HEK293T (cell line): ENCODE data around the gene SHC4.

Source experiments
- ARNT ChIP-seq: fragments of 450-650 bp; IDR thresholded peaks from 2 replicates; pipeline ENCODE4 v1.6.1; 2017; ENCODE audit warnings: mild to moderate bottlenecking
- BHLHE40 ChIP-seq: fragments of 450-650 bp; IDR thresholded peaks from 2 replicates; pipeline ENCODE4 v1.6.1; 2016; ENCODE audit warnings: mild to moderate bottlenecking, moderate library complexity, borderline replicate concordance
- CTBP1 ChIP-seq: fragments of 450-650 bp; IDR thresholded peaks from 2 replicates; pipeline ENCODE4 v1.6.1; 2016; ENCODE audit warnings: borderline replicate concordance
- ELF4 ChIP-seq: fragments of 450-650 bp; IDR thresholded peaks from 2 replicates; pipeline ENCODE4 v1.6.1; 2017; ENCODE audit warnings: antibody characterized with exemption
- FOXK2 ChIP-seq: fragments of 450-650 bp; IDR thresholded peaks from 2 replicates; pipeline ENCODE4 v1.6.1; 2016; ENCODE audit warnings: mild to moderate bottlenecking
- FOXM1 ChIP-seq: fragments of 450-650 bp; IDR thresholded peaks from 2 replicates; pipeline ENCODE4 v1.6.1; 2017; ENCODE audit warnings: mild to moderate bottlenecking, borderline replicate concordance
- LEF1 ChIP-seq: fragments of 450-650 bp; IDR thresholded peaks from 2 replicates; pipeline ENCODE4 v1.6.1; 2017; ENCODE audit warnings: mild to moderate bottlenecking, borderline replicate concordance
- SP1 ChIP-seq: fragments of 450-650 bp; IDR thresholded peaks from 2 replicates; pipeline ENCODE4 v1.6.1; 2017
- SUZ12 ChIP-seq: fragments of 450-650 bp; IDR thresholded peaks from 2 replicates; pipeline ENCODE4 v1.6.1; 2016; ENCODE audit warnings: mild to moderate bottlenecking
- TARDBP ChIP-seq: fragments of 450-650 bp; IDR thresholded peaks from 2 replicates; pipeline ENCODE4 v1.6.1; 2016
- ZNF384 ChIP-seq: fragments of 450-650 bp; IDR thresholded peaks from 2 replicates; pipeline ENCODE4 v1.6.1; 2016
- TF ChIP-seq, protein P1 (sequence below): fragments of 450-650 bp; IDR thresholded peaks from 2 replicates; pipeline ENCODE4 v1.6.1; 2016

DNA sequence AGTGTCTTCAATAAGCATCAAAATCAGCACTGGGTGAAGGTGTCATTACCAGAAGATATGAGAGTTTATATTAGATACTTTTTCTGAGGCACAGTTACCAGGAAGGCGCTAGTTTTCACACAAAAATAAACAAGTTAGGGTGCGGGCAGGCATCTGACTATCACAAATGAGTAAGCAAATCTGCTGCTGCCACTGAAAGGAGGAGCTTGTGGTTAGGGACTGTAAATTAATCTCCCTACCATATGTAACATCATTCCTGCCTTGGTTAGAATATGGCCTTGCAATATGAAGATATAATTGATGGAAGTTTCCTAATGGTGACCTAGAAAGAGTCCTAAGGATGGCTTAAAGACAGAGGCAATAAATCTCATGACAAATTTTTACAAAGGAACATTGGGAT lies 105.3 kb downstream of the SHC4 start:
- TF ChIP-seq TARDBP (no peak), BHLHE40 (no peak), ZNF384 (no peak), FOXK2 (no peak), SP1 (no peak), FOXM1 (no peak), SUZ12 (no peak), CTBP1 (no peak), LEF1 (no peak), ARNT (no peak), ELF4 (no peak)
- TF ChIP-seq, protein P1, sequence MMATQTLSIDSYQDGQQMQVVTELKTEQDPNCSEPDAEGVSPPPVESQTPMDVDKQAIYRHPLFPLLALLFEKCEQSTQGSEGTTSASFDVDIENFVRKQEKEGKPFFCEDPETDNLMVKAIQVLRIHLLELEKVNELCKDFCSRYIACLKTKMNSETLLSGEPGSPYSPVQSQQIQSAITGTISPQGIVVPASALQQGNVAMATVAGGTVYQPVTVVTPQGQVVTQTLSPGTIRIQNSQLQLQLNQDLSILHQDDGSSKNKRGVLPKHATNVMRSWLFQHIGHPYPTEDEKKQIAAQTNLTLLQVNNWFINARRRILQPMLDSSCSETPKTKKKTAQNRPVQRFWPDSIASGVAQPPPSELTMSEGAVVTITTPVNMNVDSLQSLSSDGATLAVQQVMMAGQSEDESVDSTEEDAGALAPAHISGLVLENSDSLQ = no peak
